ENCODE measurements around the gene BRAF.
"Not testable (repeated sequence)": the region's sequence is repeated elsewhere in the genome, so short reads cannot be mapped to it uniquely, and the experiment has no call there.

Gene BRAF

GRCh38 chr7:140917258-140917657 is 7.5 kb downstream of the BRAF start:
- DNase-seq, result no peak

- DNase-seq, result no peak
Observed at GRCh38 chr7:140915935-140916555, 8.7 kb downstream of the BRAF start.

- no peak for DNase-seq
Observed at GRCh38 chr7:140914083-140914482, 10.6 kb downstream of the BRAF start.

DNA sequence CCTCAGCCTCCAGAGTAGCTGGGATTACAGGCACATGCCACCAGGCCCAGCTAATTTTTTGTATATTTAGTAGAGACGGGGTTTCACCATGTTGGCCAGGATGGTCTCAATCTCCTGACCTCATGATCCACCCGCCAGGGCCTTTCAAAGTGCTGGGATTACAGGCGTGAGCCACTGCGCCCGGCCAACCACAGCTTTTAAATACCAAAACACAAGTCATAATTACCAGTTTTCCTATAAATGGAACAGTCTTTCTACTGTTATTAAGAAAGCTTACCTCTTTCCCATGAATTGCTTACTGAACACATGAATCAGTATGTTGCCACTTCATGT is 11.2 kb downstream of the BRAF start:
- not testable (repeated sequence) for DNase-seq

- no peak for DNase-seq
Observed at GRCh38 chr7:140911746-140912145, 13.0 kb downstream of the BRAF start.

DNA sequence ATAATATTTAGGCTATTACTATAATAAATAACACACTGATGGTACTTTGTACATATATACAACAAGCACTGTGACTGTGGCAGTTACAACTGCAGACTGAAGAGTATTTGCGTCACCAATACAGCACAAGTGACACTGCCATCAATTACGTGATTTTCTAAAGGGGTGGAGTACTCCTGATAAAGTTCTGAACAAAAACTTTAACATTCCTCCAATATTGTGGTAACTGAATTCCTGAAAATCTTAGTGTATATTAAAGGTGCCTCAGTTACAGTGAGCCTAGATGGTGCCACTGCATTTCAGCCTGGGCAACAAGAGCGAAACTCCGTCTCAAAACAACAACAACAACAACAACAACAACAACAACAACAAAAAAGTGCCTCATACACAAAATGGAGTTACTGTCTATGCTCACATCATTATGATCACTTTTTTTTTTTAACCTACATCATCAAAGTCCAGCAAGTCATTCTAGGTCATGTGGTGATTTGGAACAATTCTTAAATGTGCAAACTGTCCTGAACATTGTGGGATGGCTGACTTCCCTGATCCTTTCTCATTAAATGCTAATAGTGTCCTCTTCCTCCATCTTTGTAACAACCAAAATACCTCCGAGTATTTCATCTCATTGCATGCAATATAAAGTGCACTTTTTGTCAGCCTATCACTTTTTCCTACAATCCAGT is 15.1 kb downstream of the BRAF start:
- DNase-seq, result no peak

DNA sequence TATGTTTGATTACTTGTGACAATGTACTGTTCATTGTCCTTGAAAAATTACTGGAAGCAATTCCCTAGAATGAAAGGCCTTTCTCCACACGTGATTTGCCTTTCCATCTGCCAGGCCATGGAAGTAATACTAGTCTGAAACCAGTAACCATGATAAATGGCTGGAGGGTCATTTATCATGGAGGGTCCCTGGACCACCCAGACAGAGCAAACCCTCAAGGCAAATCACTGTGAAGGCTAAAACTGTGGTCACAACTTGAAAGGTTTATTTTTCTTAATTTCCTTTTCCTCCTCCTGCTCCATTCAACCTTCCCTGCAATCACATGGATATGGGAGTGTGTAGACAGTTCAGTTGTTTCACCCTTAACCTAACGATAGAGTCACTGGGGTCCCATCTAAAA is 16.4 kb downstream of the BRAF start:
- no peak for DNase-seq

- no peak for DNase-seq
Observed at GRCh38 chr7:140903741-140904480, 20.8 kb downstream of the BRAF start.

DNA sequence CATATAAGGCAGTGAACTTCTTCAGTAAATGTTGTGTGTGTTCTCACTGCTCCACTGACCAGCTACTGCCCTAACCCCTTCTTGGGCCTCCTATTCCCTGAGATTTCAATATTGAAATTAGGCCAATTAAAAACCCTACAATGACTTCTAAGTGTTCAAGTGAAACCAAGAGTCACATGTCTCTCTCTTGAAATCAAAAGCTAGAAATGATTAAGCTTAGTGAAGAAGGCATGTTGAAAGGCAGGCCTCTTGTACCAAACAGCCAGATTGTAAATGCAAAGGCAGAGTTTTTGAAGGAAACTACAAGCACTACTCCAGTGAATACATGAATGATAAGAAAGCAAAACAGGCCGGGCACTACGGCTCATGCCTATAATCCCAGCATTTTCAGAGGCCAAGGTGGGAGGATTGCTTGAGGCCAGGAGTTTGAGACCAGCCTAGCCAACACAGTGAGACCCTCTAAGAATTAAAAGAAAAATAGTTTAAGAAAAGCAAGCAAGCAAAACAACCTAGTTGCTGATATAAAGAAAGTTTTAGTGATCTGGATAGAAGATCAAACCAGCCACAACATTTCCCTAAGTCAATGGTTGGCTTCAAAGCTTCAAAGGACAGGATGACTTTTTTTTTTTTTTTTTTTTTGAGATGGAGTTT is 22.3 kb downstream of the BRAF start:
- DNase-seq, result no peak

GRCh38 chr7:140901941-140902302 is 22.8 kb downstream of the BRAF start:
- DNase-seq, result no peak

DNA sequence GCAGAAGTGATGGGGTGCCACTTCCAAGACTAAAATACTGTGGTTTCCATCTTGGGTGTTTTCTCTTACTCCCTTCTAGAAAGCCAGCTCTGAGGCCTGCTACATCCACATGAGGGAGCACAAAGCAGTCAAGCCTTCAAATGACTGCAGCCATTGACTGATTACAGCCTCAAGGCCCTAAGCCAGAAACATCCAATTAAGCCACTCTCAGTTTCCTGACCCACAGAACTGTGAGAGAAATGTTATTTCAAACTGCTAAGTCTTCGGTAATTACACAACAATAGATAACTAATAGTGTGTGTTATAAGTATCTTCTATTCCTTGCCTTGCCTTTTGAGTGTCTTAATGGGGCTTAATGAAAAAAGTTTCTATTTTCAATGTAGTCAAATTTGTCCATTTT is 24.8 kb downstream of the BRAF start:
- DNase-seq, result peak; percentile 23

DNA sequence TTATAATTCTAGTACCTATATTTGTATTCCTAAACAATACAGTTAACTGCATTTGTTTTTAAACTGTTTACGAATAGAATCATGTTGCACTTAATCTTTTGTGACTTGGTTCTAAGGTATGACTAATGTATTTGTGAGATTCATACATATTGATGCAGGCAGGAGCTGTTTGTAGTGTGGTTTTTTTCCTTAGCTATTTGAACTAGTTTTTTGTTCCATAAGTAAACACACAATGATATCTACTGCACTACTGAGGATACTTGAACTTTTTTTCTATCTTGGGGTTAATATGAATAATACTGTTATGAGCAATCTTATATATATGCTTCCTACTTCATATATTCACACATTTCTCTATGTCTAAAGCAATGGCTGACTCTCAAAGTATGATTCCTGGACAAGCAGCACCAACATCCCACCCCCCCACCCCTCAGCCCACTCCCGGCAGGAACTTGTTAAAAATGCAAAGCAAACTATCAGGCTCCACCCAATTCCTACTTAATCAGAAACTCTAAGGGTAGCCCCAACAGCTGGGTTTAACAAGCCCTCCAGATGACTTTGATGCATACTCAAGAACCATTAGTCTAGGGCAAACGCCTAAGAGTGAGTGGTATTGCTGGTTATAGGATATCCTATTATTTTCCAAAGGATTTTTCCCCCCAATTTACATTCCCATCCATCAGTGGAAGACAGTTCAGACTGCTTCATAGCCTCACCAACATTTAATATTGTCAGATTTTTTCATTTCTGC is 25.8 kb downstream of the BRAF start:
- peak; percentile 73 for DNase-seq

- no peak for DNase-seq
Observed at GRCh38 chr7:140896996-140897395, 27.7 kb downstream of the BRAF start.

DNA sequence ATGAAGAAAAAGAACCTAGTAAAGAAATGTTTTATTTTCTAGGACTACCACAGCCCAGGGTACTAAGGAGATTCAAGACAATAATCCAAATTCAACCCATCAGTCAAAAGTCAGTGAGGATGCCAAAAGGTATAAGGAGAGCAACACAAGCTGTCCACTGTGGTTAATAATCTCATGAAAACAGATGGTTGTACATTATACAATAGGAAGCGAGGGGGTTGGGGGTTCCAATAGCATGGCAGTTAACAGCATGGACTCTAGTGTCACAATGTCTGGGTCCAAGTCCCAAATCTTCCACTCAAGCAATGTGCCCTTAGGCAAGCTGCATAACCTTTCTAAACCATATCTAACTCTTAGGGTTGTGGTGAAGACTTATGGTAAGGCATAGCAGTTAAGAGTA is 35.1 kb downstream of the BRAF start:
- peak; percentile 82 for DNase-seq

DNA sequence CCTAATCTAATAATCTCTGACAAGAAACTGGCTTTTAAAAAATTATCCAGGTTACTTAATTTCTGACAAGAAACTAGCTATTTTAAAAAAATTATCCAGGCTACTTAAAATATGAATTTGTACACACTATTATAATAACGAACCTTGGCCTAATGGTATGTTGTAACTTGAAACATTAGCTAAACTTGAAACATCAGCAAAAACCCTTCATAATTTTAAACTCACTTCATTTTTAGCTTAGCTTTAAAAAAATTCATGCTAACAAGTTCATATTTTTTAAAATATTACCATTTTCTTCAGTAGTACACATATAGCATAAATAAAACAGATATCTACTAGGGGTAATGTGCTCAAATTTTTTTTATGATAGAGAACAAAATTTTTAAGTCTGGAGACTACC is 35.6 kb downstream of the BRAF start:
- no peak for DNase-seq

DNA sequence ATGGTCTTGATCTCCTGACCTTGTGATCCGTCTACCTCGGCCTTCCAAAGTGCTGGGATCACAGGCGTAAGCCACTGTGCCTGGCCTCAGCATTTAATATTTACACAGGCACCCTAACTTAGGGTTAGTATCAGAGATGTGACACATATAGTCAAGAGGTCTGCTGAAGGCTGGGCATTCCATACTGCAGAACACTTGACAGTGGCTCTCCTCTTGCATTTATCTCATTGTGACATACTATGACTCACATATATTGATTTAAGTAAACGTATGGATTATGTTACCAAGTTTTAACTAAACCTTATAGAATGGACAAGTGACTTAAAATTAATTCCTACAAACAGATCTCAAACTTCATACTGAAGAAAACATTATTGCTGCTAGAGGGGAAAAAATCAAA is 36.6 kb downstream of the BRAF start:
- DNase-seq, result no peak

GRCh38 chr7:140885735-140886334 is 38.9 kb downstream of the BRAF start:
- no peak for DNase-seq

DNA sequence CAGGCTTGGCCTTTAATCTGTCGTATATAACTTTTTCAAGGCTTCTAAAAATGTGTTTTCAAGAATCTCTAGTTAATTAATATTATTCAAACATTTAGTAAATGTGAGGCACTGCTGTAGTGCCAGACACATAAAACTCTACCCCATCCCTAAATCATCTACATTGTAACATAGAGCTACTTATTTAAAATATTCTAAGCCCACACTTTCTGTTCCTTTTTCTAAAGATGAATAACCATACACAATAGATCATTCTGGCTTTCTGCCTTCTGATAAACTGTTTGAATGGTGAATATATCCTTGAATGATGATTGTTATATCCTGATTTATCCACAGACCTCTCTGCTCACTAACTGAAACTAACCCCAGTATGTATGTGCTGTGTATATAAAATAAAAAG is 41.4 kb downstream of the BRAF start:
- no peak for DNase-seq

DNA sequence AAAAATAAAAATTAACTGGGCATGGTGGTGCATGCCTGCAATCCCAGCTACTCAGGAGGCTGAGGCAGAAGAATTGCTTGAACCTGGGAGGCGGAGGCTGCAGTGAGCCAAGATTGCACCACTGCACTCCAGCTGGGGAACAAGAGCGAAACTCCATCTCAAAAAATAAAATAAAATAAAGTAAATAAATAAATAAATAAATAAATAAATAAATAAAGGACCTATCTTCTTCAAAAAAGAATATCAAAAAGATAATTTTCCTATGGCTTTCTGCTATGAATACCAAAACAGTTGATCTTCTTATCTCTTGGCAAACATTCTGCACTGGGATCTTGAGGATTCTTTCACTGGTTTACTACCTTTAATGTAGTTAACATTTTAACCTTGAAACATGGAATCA is 41.9 kb downstream of the BRAF start:
- not testable (repeated sequence) for DNase-seq

DNA sequence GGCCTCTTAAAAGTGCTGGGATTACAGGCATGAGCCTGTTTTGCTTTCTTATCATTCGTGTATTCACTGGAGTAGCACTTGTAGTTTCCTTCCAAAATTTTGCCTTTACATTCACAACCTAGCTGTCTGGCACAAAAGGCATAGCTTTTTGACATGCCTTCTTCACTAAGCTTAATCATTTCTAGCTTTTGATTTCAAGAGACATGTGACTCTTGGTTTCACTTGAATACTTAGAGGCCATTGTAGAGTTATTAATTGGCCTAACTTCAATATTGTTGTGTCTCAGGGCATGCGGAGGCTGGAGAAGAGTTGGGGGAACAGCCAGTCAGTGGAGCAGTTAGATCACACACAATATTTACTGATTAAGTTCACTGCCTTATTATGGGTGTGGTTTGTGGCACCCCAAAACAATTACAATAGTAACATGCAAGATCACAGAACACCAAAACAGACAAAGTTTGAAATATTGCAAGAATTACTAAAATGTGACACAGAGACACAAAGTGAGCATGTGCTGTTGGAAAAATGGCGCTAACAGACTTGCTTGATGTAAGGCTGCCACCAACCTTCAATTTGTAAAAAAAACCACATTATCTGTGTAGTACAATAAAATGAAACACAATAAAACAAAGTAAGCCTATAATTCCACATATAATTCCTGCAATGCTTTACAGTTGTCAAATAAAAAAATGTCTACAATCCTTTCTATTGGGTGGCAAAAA is 43.1 kb downstream of the BRAF start:
- no peak for DNase-seq

GRCh38 chr7:140877249-140877524 is 47.5 kb downstream of the BRAF start:
- no peak for DNase-seq

DNA sequence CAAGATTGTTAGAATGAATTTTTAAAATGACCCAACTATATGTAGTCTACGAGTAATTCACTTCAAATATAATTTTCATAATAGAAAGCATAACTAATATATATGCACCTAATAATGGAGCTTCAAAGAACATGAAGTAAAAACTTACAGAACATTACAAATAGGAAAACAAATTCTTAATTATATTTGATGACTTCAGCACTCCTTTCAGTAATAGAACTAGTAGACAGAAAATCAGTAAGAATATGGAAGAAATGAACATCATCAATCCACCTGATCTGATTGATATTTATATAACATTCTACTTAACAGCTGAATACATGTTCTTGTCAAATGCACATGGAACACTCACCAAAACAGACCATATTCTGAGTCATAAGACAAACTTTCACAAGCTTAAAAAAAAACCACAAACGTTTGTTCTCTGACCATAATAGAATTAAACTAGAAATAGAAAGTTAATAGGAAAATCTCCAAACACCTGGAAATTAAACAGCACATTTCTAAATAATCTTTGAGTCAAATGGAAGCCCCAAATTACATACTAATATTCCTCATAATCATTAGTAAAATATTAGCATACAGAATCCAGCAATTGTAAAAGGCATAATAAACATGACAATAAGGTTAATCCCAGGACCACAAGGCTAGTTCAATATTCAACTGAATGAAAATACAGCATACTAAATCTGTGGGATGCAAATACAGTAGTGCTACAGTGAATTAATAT is 48.0 kb downstream of the BRAF start:
- no peak for DNase-seq

All from NCI-H524 treated with DMSO at 0.1 percent for 48 hours (cell line).